ENCODE measurements around the gene UBN1.

- TF ChIP-seq REST (IDR thresholded peaks at IDR 0.05; ENCODE audit: insufficient read depth in 1 of 2, low read depth in 2 of 2, low read length in 2 of 2) (no peak), POLR2AphosphoS5 (IDR thresholded peaks at IDR 0.05; ENCODE audit: low read depth, low read length) (no peak), SIN3A (IDR thresholded peaks at IDR 0.05; ENCODE audit: borderline replicate concordance, insufficient read depth, low read length) (no peak), TAF1 (IDR thresholded peaks at IDR 0.05; ENCODE audit: borderline replicate concordance, insufficient read depth, low read length) (no peak)
Measured at GRCh38 chr16:4837733-4838501, 9.4 kb upstream of the UBN1 start.

Measured in PFSK-1 (cell line).